Upper lobe of right lung (tissue), 1 donor: ENCODE data around the gene SMC1B. TPM values are rescaled to one million over a fixed set of nuclear protein-coding genes. Genes with fewer than 3 reads are reported as not detected.

Experiments used
- ATAC-seq: fragments of 200-7000 bp; cut with Tn5 transposase; one replicate; pipeline ENCODE4 v1.9.1; 2020; ENCODE audit warnings: mild to moderate bottlenecking, moderate library complexity
- DNase-seq: peaks from one replicate; pipeline ENCODE4 v3.0.0-alpha.2; 2020
- H3K27ac ChIP-seq: fragments of 200-600 bp; one replicate; pipeline ENCODE4 v1.8.0; 2022
- H3K27me3 ChIP-seq: fragments of 200-600 bp; one replicate; pipeline ENCODE4 v1.8.0; 2022; ENCODE audit warnings: mild to moderate bottlenecking
- H3K36me3 ChIP-seq: fragments of 200-600 bp; one replicate; pipeline ENCODE4 v1.8.0; 2022
- H3K4me1 ChIP-seq: fragments of 200-600 bp; one replicate; pipeline ENCODE4 v1.8.0; 2022
- H3K4me3 ChIP-seq: fragments of 200-600 bp; one replicate; pipeline ENCODE4 v1.8.0; 2022; ENCODE audit warnings: mild to moderate bottlenecking
- H3K9me3 ChIP-seq: fragments of 200-600 bp; one replicate; pipeline ENCODE4 v1.8.0; 2022
- CTCF ChIP-seq: fragments of 200-600 bp; IDR thresholded peaks from one replicate; pipeline ENCODE4 v1.8.0; 2022; ENCODE audit warnings: antibody characterized with exemption
- intact Hi-C: fragments of 100-400 bp; cut with DNase I; formaldehyde crosslinking; loops from one replicate; pipeline ENCODE4 v1.11.0; 2022
- total RNA-seq: library from RNA; stranded (reverse); fragmentation: NEBNext Ultra II Directional; extraction: Animal tissue kit (Norgen Biotek cat#: 25700); gene quantifications from one replicate; pipeline ENCODE4 v1.2.1, GENCODE V29; 2021
- donor health status: DM: no; HTN: yes; CAD: no; lungs with severe emphysema.

Gene SMC1B
- total RNA-seq, 1 donor from 2014 or later: not detected

GRCh38 chr22:45344334-45344733, 69.1 kb downstream of the SMC1B start:
- no peak overlapping the region for H3K27ac ChIP-seq
- intact Hi-C loops: no loop called here
- H3K9me3 ChIP-seq: no peaks in the 10 kb centered on the region
- no peaks in the 10 kb centered on the region for H3K4me1 ChIP-seq
- H3K36me3 ChIP-seq: peaks cover 22% of the 10 kb centered on the region
- no peaks in the 10 kb centered on the region for H3K27me3 ChIP-seq
- no peak overlapping the region for H3K4me3 ChIP-seq
- DNase-seq (no peak), ATAC-seq (peak; percentile 58)
- no peak for TF ChIP-seq CTCF

- H3K36me3 ChIP-seq: peaks cover 29% of the 10 kb centered on the region
- TF ChIP-seq CTCF: no peak
- H3K4me1 ChIP-seq: no peaks in the 10 kb centered on the region
- H3K4me3 ChIP-seq: no peak overlapping the region
- DNase-seq: no peak
- H3K27me3 ChIP-seq: no peaks in the 10 kb centered on the region
- intact Hi-C loops: no loop called here
- H3K27ac ChIP-seq: no peak overlapping the region
- H3K9me3 ChIP-seq: no peaks in the 10 kb centered on the region
- no peak for ATAC-seq
Observed at GRCh38 chr22:45343143-45343542, 70.3 kb downstream of the SMC1B start.

- H3K27me3 ChIP-seq: no peaks in the 10 kb centered on the region
- H3K9me3 ChIP-seq: no peaks in the 10 kb centered on the region
- peaks cover 6% of the 10 kb centered on the region for H3K4me1 ChIP-seq
- H3K4me3 ChIP-seq: no peak overlapping the region
- intact Hi-C loops: no loop called here
- DNase-seq: no peak
- no peak overlapping the region for H3K27ac ChIP-seq
- peaks cover 30% of the 10 kb centered on the region for H3K36me3 ChIP-seq
- no peak for TF ChIP-seq CTCF
- no peak for ATAC-seq
Observed at GRCh38 chr22:45341498-45341897, 71.9 kb downstream of the SMC1B start.

- H3K36me3 ChIP-seq: peaks cover 39% of the 10 kb centered on the region
- intact Hi-C loops: no loop called here
- DNase-seq (no peak), ATAC-seq (no peak)
- peaks cover 6% of the 10 kb centered on the region for H3K4me1 ChIP-seq
- H3K4me3 ChIP-seq: no peak overlapping the region
- H3K9me3 ChIP-seq: no peaks in the 10 kb centered on the region
- no peak overlapping the region for H3K27ac ChIP-seq
- H3K27me3 ChIP-seq: no peaks in the 10 kb centered on the region
- TF ChIP-seq CTCF: no peak
Observed at GRCh38 chr22:45340323-45340722, 73.1 kb downstream of the SMC1B start.

- Histone ChIP-seq H3K9me3 (no peaks in the 10 kb centered on the region), H3K27ac (no peak overlapping the region), H3K36me3 (peaks cover 39% of the 10 kb centered on the region), H3K4me1 (peaks cover 6% of the 10 kb centered on the region), H3K4me3 (no peak overlapping the region), H3K27me3 (no peaks in the 10 kb centered on the region)
- ATAC-seq: no peak
- no peak for DNase-seq
- no peak for TF ChIP-seq CTCF
- intact Hi-C loops: no loop called here
Observed at GRCh38 chr22:45338795-45339194, 74.6 kb downstream of the SMC1B start.

GRCh38 chr22:45337536-45337935, 75.9 kb downstream of the SMC1B start:
- no peak for TF ChIP-seq CTCF
- no peak overlapping the region for H3K4me3 ChIP-seq
- H3K27ac ChIP-seq: peak overlapping the region; percentile 68
- peaks cover 43% of the 10 kb centered on the region for H3K36me3 ChIP-seq
- no peaks in the 10 kb centered on the region for H3K9me3 ChIP-seq
- peaks cover 6% of the 10 kb centered on the region for H3K4me1 ChIP-seq
- DNase-seq (no peak), ATAC-seq (no peak)
- intact Hi-C loops: no loop called here
- no peaks in the 10 kb centered on the region for H3K27me3 ChIP-seq
